SH-SY5Y (cell line): ENCODE data around the gene ZNF581.

Source experiments
- GATA2 ChIP-seq: IDR thresholded peaks from 2 replicates; pipeline ENCODE4 v1.6.1; 2011; ENCODE audit warnings: mild to moderate bottlenecking, low read depth, low read length
- GATA3 ChIP-seq: IDR thresholded peaks from 2 replicates; pipeline ENCODE4 v1.6.1; 2011; ENCODE audit warnings: low read depth, mild to moderate bottlenecking, low read length, moderate library complexity

Gene ZNF581

GRCh38 chr19:55615543-55616394 lies 27.7 kb upstream of the ZNF581 start:
- TF ChIP-seq GATA3: no peak
- TF ChIP-seq GATA2: no peak

- TF ChIP-seq GATA2 (no peak), GATA3 (no peak)
Observed at GRCh38 chr19:55616395-55616875, 27.0 kb upstream of the ZNF581 start.

- TF ChIP-seq GATA3 (no peak), GATA2 (no peak)
Observed at GRCh38 chr19:55617426-55617825, 26.0 kb upstream of the ZNF581 start.

- TF ChIP-seq GATA2: no peak
- no peak for TF ChIP-seq GATA3
Observed at GRCh38 chr19:55618426-55618825, 25.0 kb upstream of the ZNF581 start.

- TF ChIP-seq GATA2: no peak
- TF ChIP-seq GATA3: no peak
Observed at GRCh38 chr19:55619286-55619685, 24.2 kb upstream of the ZNF581 start.

- TF ChIP-seq GATA2 (no peak), GATA3 (no peak)
Observed at GRCh38 chr19:55620410-55621204, 22.8 kb upstream of the ZNF581 start.

- TF ChIP-seq GATA2 (no peak), GATA3 (no peak)
Observed at GRCh38 chr19:55621205-55621672, 22.2 kb upstream of the ZNF581 start.

- TF ChIP-seq GATA2: no peak
- no peak for TF ChIP-seq GATA3
Observed at GRCh38 chr19:55621673-55622231, 21.7 kb upstream of the ZNF581 start.

GRCh38 chr19:55622242-55622969 lies 21.0 kb upstream of the ZNF581 start:
- TF ChIP-seq GATA3: no peak
- no peak for TF ChIP-seq GATA2

- TF ChIP-seq GATA2 (no peak), GATA3 (no peak)
Observed at GRCh38 chr19:55623130-55623529, 20.3 kb upstream of the ZNF581 start.

- TF ChIP-seq GATA3 (no peak), GATA2 (no peak)
Observed at GRCh38 chr19:55623561-55623960, 19.9 kb upstream of the ZNF581 start.

GRCh38 chr19:55624109-55625003 lies 19.1 kb upstream of the ZNF581 start, which contains the start of gene ZNF784:
Gene ZNF784, minus strand, starts transcription at chr19:55624566. Its CDS starts 5 bp downstream, at chr19:55624561.
- TF ChIP-seq GATA3 (no peak), GATA2 (no peak)

- TF ChIP-seq GATA2 (no peak), GATA3 (no peak)
Observed at GRCh38 chr19:55625004-55625326, 18.5 kb upstream of the ZNF581 start.

GRCh38 chr19:55626350-55626749 lies 17.1 kb upstream of the ZNF581 start:
- TF ChIP-seq GATA2: no peak
- no peak for TF ChIP-seq GATA3
